Endothelial cell of umbilical vein (primary cell): ENCODE results near the gene HNRNPM. TPM values are rescaled to one million over a fixed set of nuclear protein-coding genes. Genes with fewer than 3 reads are reported as not detected.

Source experiments
- BruUV-seq: library from RNA; stranded (reverse); fragments of 400-500 nt; replicated peaks from 2 replicates; lab custom pipeline; 2021; lab: Mats Ljungman, UMichigan
- CTCF ChIA-PET: fragments of 300-600, 350-600 bp; sonication (Branson Sonifier 250); formaldehyde crosslinking; loops from one replicate; lab custom pipeline; 2021; ENCODE audit warnings: antibody characterized with exemption, inconsistent platforms; lab: Charles Lee
- POLR2A ChIA-PET: fragments of 300-600, 350-600 bp; sonication (Branson Sonifier 250); formaldehyde crosslinking; loops from one replicate; lab custom pipeline; 2021; ENCODE audit warnings: antibody characterized with exemption, inconsistent platforms; lab: Charles Lee
- DNase-seq: peaks from one replicate; pipeline ENCODE4 v3.0.0-alpha.2; 2011; ENCODE audit warnings: low read depth, low spot score
- FAIRE-seq: peaks from 2 replicates; lab custom pipeline; 2011; peaks lifted over from hg19 to GRCh38; lab: Jason Lieb, UNC
- H2AFZ ChIP-seq: 2 replicates; pipeline ENCODE4 v1.6.0; 2012; ENCODE audit warnings: low read depth, low read length, control low read depth, inconsistent platforms
- H3K27ac ChIP-seq: 2 replicates; pipeline ENCODE4 v1.5.1; 2011; ENCODE audit warnings: low read depth, mild to moderate bottlenecking, control low read depth, low read length, moderate library complexity; ENCODE audit not compliant: insufficient read depth
- H3K27me3 ChIP-seq, 2 experiments: 2 replicates each; pipeline versions ENCODE4 v1.6.0 to v1.6.1; 2011; ENCODE audit warnings: low read length in 2 of 2, mixed read lengths in 1 of 2; ENCODE audit not compliant: control insufficient read depth in 2 of 2, insufficient read depth in 2 of 2
- H3K36me3 ChIP-seq, 2 experiments: 2 replicates in 1 of 2; 3 replicates in 1 of 2; pipeline ENCODE4 v1.5.1; 2011; ENCODE audit warnings: low read length in 2 of 2, mild to moderate bottlenecking in 1 of 2, moderate library complexity in 1 of 2; ENCODE audit not compliant: control insufficient read depth in 2 of 2, insufficient read depth in 2 of 2; ENCODE audit errors: extremely low read depth in 1 of 2
- H3K4me1 ChIP-seq: 3 replicates; pipeline ENCODE4 v1.5.1; 2011; ENCODE audit warnings: mild to moderate bottlenecking, low read length; ENCODE audit not compliant: control insufficient read depth, insufficient read depth; ENCODE audit errors: extremely low read depth
- H3K4me2 ChIP-seq: 2 replicates; pipeline ENCODE4 v1.6.1; 2011; ENCODE audit warnings: low read length, control low read depth, mixed read lengths; ENCODE audit not compliant: insufficient read depth
- H3K4me3 ChIP-seq, 3 experiments: fragments of 200-600 bp in 1 of 3; sonication (generic), shearing (Covaris generic) in 1 of 3; replicated peaks in 1 of 3; 2 replicates each; pipeline ENCODE4 v1.5.1; 2011 to 2016; ENCODE audit warnings: control low read depth in 3 of 3, low read length in 3 of 3, mild to moderate bottlenecking in 2 of 3, inconsistent platforms in 1 of 3, low read depth in 1 of 3, moderate library complexity in 1 of 3; ENCODE audit not compliant: insufficient read depth in 1 of 3
- H3K79me2 ChIP-seq: 2 replicates; pipeline ENCODE4 v1.6.0; 2012; ENCODE audit warnings: low read length, inconsistent platforms; ENCODE audit not compliant: control insufficient read depth, insufficient read depth
- H3K9ac ChIP-seq: replicated peaks from 2 replicates; pipeline ENCODE3; 2011; ENCODE audit warnings: low read length, control low read depth; ENCODE audit not compliant: insufficient read depth; ENCODE audit errors: extremely low read depth
- H3K9me1 ChIP-seq: replicated peaks from 3 replicates; pipeline ENCODE4 v1.6.0; 2011; ENCODE audit warnings: mild to moderate bottlenecking, low read length; ENCODE audit not compliant: control insufficient read depth, insufficient read depth; ENCODE audit errors: extremely low read depth
- H3K9me3 ChIP-seq: replicated peaks from 2 replicates; pipeline ENCODE4 v1.5.1; 2012; ENCODE audit warnings: low read length, inconsistent platforms; ENCODE audit not compliant: control insufficient read depth, insufficient read depth
- H4K20me1 ChIP-seq: replicated peaks from 2 replicates; pipeline ENCODE3; 2011; ENCODE audit warnings: mild to moderate bottlenecking, low read length; ENCODE audit not compliant: control insufficient read depth, insufficient read depth; ENCODE audit errors: extremely low read depth
- EZH2 ChIP-seq: IDR thresholded peaks from 2 replicates; pipeline ENCODE4 v1.6.1; 2012; ENCODE audit warnings: borderline replicate concordance, low read depth, mild to moderate bottlenecking, moderate library complexity, low read length, inconsistent platforms; ENCODE audit not compliant: severe bottlenecking
- FOS ChIP-seq: IDR thresholded peaks from 2 replicates; pipeline ENCODE4 v1.6.1; 2011; ENCODE audit warnings: mild to moderate bottlenecking, low read length, moderate library complexity, borderline replicate concordance; ENCODE audit not compliant: insufficient read depth
- GATA2 ChIP-seq: IDR thresholded peaks from 2 replicates; pipeline ENCODE4 v1.7.0; 2011; ENCODE audit warnings: low read depth, mild to moderate bottlenecking, moderate library complexity, mixed read lengths, low read length; ENCODE audit not compliant: insufficient read length, insufficient read depth
- JUN ChIP-seq: IDR thresholded peaks from 2 replicates; pipeline ENCODE4 v1.6.1; 2011; ENCODE audit warnings: borderline replicate concordance, low read depth; ENCODE audit not compliant: insufficient read length, insufficient read depth
- MYC ChIP-seq: IDR thresholded peaks from one replicate; pipeline ENCODE4 v1.6.1; 2011; ENCODE audit warnings: mild to moderate bottlenecking, low read depth, low read length
- POLR2A ChIP-seq: IDR thresholded peaks from 2 replicates; pipeline ENCODE4 v1.6.1; 2012; ENCODE audit warnings: low read depth, mild to moderate bottlenecking, control low read depth, low read length
- POLR2AphosphoS5 ChIP-seq: IDR thresholded peaks from 2 replicates; pipeline ENCODE4 v1.6.1; 2012; ENCODE audit warnings: low read depth, mild to moderate bottlenecking, control low read depth, low read length, moderate library complexity; ENCODE audit not compliant: insufficient read depth
- dilution Hi-C: fragments of 300-500 bp; cut with MboI; formaldehyde crosslinking; loops from one replicate; pipeline ENCODE4 v1.15.0; 2019; ENCODE audit warnings: low sequenced_read_pairs; ENCODE audit not compliant: extremely low pct_ligation_motif_present
- intact Hi-C: fragments of 100-400 bp; cut with micrococcal nuclease; formaldehyde crosslinking; loops from one replicate; pipeline ENCODE4 v1.10.0; 2022
- polyA plus RNA-seq, 4 experiments: library from polyadenylated mRNA; depleted of rRNA in 3 of 4; stranded (reverse) in 3 of 4; unstranded in 1 of 4; fragments of >200 nt; gene quantifications; 2 replicates each; pipeline versions ENCODE4 v1.2.1 to v1.2.3, GENCODE V29; 2011 to 2012; ENCODE audit warnings: missing spikeins in 1 of 4
- total RNA-seq: library from RNA; stranded (reverse); gene quantifications from 2 replicates; pipeline ENCODE4 v1.2.3, GENCODE V29; 2021
- TF ChIP-seq, protein P1 (sequence below): IDR thresholded peaks from 2 replicates; pipeline ENCODE4 v1.6.1; 2011; ENCODE audit not compliant: insufficient read depth, insufficient read length
- TF ChIP-seq, protein P2 (sequence below), 2 donors: IDR thresholded peaks; 1 replicate in 1 of 2; 2 replicates in 1 of 2; pipeline ENCODE4 v1.5.1; 2011; ENCODE audit warnings: low read length in 2 of 2, mild to moderate bottlenecking in 2 of 2, moderate library complexity in 2 of 2, control low read depth in 1 of 2, inconsistent platforms in 1 of 2, low read depth in 1 of 2; ENCODE audit not compliant: insufficient read depth in 1 of 2; ENCODE audit errors: extremely low read depth in 1 of 2

The HNRNPM gene
- total and polyA plus RNA-seq, 2 donors (not counting 3 experiments of a cell fraction or from before 2014, with no cell fraction given), result 244 to 301 TPM

DNA sequence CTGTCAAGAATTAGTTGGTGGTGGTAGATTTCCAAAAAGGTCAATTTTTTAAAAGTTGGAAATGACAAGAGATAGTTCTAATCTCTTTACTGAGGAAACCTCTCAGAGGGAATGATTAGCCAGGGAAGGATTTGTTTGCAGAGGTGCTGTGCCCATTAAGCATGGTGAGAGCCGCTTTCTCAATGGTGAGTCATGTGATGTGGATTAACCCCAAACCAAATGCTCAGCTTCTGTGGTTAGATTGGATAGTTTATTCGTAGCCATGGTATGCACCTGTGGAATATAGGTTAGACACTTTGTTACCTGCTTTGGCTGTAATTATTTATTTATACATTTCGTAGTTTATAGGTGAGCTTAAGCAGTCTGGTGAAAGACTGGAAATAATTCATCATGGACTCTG lies 7.1 kb downstream of the HNRNPM start:
- intact Hi-C loops (no loop called here), dilution Hi-C loops (no loop called here)
- DNase-seq, result no peak
- Histone ChIP-seq H3K9ac (no peak overlapping the region), H3K4me3 (no peak overlapping the region), H3K79me2 (peaks cover 98% of the 10 kb centered on the region), H3K9me1 (no peaks in the 10 kb centered on the region), H3K36me3 (peaks cover 12 to 23% of the 10 kb centered on the region in 2 experiments), H3K9me3 (no peaks in the 10 kb centered on the region), H3K27me3 (no peaks in the 10 kb centered on the region), H3K4me1 (peaks cover 31% of the 10 kb centered on the region), H3K27ac (no peak overlapping the region), H2AFZ (no peak overlapping the region), H3K4me2 (no peak overlapping the region), H4K20me1 (peaks cover 38% of the 10 kb centered on the region)
- ChIA-PET CTCF (interaction anchor here (0.6 to 3.0 kb wide), 4 partner anchors 39 to 98 kb away, joined by 3 to 13 read pairs (median 4); partner anchors contain the start of gene MARCHF2), POLR2A (interaction anchor here (0.6 kb wide), 1 partner anchor 286 kb away, joined by 3 read pairs; no protein-coding TSS in a partner anchor)
- FAIRE-seq, result peak; percentile 75
- no TSS peak for BruUV-seq
- TF ChIP-seq FOS, result peak; percentile 26
- TF ChIP-seq, protein P1, sequence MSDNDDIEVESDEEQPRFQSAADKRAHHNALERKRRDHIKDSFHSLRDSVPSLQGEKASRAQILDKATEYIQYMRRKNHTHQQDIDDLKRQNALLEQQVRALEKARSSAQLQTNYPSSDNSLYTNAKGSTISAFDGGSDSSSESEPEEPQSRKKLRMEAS, result no peak

DNA sequence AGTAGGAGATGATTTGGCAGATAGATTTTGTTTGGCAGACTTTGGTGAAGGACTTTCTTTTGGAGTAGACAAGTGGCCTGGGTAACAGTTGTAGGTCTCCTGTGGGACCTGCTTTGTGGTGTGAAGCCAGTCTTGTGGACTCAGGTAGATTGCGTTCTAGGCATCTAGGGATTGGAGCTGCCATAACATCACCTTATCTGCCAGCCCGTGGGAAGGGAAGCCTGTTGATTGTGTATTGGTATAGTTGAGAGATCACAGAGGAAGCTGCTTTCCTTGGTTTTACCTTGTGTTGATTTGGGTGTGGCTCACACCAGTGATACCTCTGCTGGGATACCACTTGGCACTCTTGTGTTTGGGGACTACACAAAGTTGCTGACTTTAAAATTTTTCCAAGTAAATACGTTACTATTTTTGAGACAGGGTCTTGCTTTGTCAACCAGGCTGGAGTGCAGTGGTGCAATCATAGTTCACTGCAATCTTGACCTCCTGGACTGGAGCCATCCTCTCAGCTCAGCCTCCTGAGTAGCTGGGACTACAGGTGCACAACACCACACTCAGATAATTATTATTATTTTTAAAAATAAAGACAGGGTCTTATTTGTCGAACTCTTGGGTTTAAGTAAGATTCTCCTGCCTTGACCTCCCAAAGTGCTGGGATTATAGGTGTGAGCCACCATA lies 7.8 kb downstream of the HNRNPM start:
- Histone ChIP-seq H3K9me1 (no peaks in the 10 kb centered on the region), H4K20me1 (peaks cover 36% of the 10 kb centered on the region), H3K36me3 (peaks cover 15 to 21% of the 10 kb centered on the region in 2 experiments), H3K4me2 (no peak overlapping the region), H3K4me1 (peaks cover 29% of the 10 kb centered on the region), H3K79me2 (peaks cover 98% of the 10 kb centered on the region), H3K9ac (no peak overlapping the region), H3K27ac (no peak overlapping the region), H3K27me3 (no peaks in the 10 kb centered on the region), H3K9me3 (no peaks in the 10 kb centered on the region), H2AFZ (no peak overlapping the region), H3K4me3 (no peak overlapping the region)
- DNase-seq (no peak), FAIRE-seq (no peak)
- CTCF ChIA-PET, result interaction anchor here (0.6 to 3.0 kb wide), 3 partner anchors 39 to 85 kb away, joined by 3 to 13 read pairs (median 4); partner anchors contain the start of gene MARCHF2
- no TSS peak for BruUV-seq
- POLR2A ChIA-PET, result interaction anchor here (0.6 kb wide), 1 partner anchor 286 kb away, joined by 3 read pairs; no protein-coding TSS in a partner anchor
- TF ChIP-seq POLR2AphosphoS5 (no peak), FOS (no peak), JUN (no peak), POLR2A (no peak), MYC (no peak), GATA2 (no peak), EZH2 (no peak)
- TF ChIP-seq, protein P2, sequence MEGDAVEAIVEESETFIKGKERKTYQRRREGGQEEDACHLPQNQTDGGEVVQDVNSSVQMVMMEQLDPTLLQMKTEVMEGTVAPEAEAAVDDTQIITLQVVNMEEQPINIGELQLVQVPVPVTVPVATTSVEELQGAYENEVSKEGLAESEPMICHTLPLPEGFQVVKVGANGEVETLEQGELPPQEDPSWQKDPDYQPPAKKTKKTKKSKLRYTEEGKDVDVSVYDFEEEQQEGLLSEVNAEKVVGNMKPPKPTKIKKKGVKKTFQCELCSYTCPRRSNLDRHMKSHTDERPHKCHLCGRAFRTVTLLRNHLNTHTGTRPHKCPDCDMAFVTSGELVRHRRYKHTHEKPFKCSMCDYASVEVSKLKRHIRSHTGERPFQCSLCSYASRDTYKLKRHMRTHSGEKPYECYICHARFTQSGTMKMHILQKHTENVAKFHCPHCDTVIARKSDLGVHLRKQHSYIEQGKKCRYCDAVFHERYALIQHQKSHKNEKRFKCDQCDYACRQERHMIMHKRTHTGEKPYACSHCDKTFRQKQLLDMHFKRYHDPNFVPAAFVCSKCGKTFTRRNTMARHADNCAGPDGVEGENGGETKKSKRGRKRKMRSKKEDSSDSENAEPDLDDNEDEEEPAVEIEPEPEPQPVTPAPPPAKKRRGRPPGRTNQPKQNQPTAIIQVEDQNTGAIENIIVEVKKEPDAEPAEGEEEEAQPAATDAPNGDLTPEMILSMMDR (IDR thresholded peaks at IDR 0.05; ENCODE audit: extremely low read depth in 1 of 2, insufficient read depth in 1 of 2, low read depth in 1 of 2, low read length in 2 of 2), result no peak
- TF ChIP-seq, protein P1, result no peak
- dilution Hi-C loops (no loop called here), intact Hi-C loops (no loop called here)
